Calu3 (cell line): ENCODE measurements around the gene BAIAP3. TPM values are rescaled to one million over a fixed set of nuclear protein-coding genes. Genes with fewer than 3 reads are reported as not detected.

Experiments used
- BruUV-seq: library from RNA; stranded (reverse); fragments of 400-500 nt; replicated peaks from 2 replicates; lab custom pipeline; 2021; lab: Mats Ljungman, UMichigan
- CTCF ChIA-PET: fragments of 300-600 bp; sonication (Branson Sonifier 250); formaldehyde crosslinking; loops from one replicate; lab custom pipeline; 2022; ENCODE audit warnings: antibody characterized with exemption; lab: Charles Lee
- DNase-seq: peaks from one replicate; pipeline ENCODE4 v3.0.0; 2022
- H3K27ac Mint-ChIP-seq: one replicate; pipeline ENCODE4 v1.8.0; 2022; ENCODE audit warnings: mixed read lengths; ENCODE audit not compliant: unreplicated experiment
- H3K27me3 Mint-ChIP-seq: one replicate; pipeline ENCODE4 v1.8.0; 2022; ENCODE audit warnings: mixed read lengths; ENCODE audit not compliant: unreplicated experiment
- H3K36me3 Mint-ChIP-seq: one replicate; pipeline ENCODE4 v1.8.0; 2022; ENCODE audit warnings: mild to moderate bottlenecking, moderate library complexity, mixed read lengths; ENCODE audit not compliant: insufficient read depth, unreplicated experiment
- H3K4me1 Mint-ChIP-seq: one replicate; pipeline ENCODE4 v1.8.0; 2022; ENCODE audit warnings: mild to moderate bottlenecking, low read depth, mixed read lengths; ENCODE audit not compliant: unreplicated experiment
- H3K4me3 Mint-ChIP-seq: one replicate; pipeline ENCODE4 v1.8.0; 2022; ENCODE audit warnings: mild to moderate bottlenecking, low read depth, moderate library complexity, mixed read lengths; ENCODE audit not compliant: unreplicated experiment
- H3K9me3 Mint-ChIP-seq: one replicate; pipeline ENCODE4 v1.8.0; 2022; ENCODE audit warnings: low read depth, mixed read lengths; ENCODE audit not compliant: unreplicated experiment
- intact Hi-C: fragments of 100-400 bp; cut with micrococcal nuclease; formaldehyde crosslinking; loops from one replicate; pipeline ENCODE4 v1.10.0; 2022; ENCODE audit not compliant: unreplicated experiment
- total RNA-seq: library from RNA; stranded (reverse); gene quantifications from 2 replicates; pipeline ENCODE4 v1.2.3, GENCODE V29; 2022
- TF ChIP-seq, protein P1 (sequence below): fragments of 200-600 bp; IDR thresholded peaks from one replicate; pipeline ENCODE4 v1.8.0; 2022; ENCODE audit warnings: antibody characterized with exemption; ENCODE audit not compliant: unreplicated experiment

The BAIAP3 gene
- total RNA-seq, 1 experiment from 2014 or later: 2.4 TPM

DNA sequence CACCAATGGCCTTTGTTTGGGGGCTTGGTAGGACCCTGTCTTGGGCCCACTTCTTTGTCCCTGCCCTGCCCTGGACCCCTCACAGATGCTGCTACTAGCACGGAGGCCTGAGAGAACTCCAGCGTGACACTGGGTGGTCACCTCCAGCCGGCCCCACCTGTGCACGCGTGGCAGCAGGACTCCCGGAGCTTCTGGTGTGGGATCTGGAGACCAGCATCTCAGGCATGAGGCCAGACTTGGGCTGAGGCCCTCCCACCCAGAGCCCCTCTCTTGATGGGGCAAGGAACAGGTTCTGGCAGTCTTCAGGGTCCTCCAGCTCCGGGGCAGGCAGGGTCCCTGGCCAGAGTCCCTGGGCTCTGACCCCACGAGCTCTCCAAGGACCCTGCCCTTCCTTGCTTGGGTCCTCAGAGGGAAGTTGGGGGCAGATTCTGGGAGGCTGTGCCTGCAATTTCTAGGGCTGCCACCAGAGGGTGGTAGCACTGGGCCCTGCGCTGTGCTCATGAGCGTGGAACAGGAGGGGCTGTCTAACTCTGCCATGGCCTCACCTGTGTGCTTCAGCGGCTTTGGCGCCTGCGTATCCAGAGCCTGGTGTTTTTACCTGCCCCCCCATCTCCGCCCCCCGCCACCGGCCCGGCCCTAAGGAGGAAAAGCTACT, 3.1 kb upstream of the BAIAP3 start:
- no peak overlapping the region for H3K4me3 Mint-ChIP-seq
- H3K4me1 Mint-ChIP-seq: peaks cover 8% of the 10 kb centered on the region
- CTCF ChIA-PET: interaction anchor here (0.6 to 1.0 kb wide), 3 partner anchors 85 to 662 kb away, joined by 3 to 4 read pairs (median 3); partner anchors contain the start of gene RHOT2
- H3K9me3 Mint-ChIP-seq: no peaks in the 10 kb centered on the region
- intact Hi-C loops: no loop called here
- no TSS peak for BruUV-seq
- peaks cover 14% of the 10 kb centered on the region for H3K27me3 Mint-ChIP-seq
- TF ChIP-seq, protein P1, sequence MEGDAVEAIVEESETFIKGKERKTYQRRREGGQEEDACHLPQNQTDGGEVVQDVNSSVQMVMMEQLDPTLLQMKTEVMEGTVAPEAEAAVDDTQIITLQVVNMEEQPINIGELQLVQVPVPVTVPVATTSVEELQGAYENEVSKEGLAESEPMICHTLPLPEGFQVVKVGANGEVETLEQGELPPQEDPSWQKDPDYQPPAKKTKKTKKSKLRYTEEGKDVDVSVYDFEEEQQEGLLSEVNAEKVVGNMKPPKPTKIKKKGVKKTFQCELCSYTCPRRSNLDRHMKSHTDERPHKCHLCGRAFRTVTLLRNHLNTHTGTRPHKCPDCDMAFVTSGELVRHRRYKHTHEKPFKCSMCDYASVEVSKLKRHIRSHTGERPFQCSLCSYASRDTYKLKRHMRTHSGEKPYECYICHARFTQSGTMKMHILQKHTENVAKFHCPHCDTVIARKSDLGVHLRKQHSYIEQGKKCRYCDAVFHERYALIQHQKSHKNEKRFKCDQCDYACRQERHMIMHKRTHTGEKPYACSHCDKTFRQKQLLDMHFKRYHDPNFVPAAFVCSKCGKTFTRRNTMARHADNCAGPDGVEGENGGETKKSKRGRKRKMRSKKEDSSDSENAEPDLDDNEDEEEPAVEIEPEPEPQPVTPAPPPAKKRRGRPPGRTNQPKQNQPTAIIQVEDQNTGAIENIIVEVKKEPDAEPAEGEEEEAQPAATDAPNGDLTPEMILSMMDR: peak; percentile 68
- no peak for DNase-seq
- no peak overlapping the region for H3K27ac Mint-ChIP-seq
- peaks cover 33% of the 10 kb centered on the region for H3K36me3 Mint-ChIP-seq

DNA sequence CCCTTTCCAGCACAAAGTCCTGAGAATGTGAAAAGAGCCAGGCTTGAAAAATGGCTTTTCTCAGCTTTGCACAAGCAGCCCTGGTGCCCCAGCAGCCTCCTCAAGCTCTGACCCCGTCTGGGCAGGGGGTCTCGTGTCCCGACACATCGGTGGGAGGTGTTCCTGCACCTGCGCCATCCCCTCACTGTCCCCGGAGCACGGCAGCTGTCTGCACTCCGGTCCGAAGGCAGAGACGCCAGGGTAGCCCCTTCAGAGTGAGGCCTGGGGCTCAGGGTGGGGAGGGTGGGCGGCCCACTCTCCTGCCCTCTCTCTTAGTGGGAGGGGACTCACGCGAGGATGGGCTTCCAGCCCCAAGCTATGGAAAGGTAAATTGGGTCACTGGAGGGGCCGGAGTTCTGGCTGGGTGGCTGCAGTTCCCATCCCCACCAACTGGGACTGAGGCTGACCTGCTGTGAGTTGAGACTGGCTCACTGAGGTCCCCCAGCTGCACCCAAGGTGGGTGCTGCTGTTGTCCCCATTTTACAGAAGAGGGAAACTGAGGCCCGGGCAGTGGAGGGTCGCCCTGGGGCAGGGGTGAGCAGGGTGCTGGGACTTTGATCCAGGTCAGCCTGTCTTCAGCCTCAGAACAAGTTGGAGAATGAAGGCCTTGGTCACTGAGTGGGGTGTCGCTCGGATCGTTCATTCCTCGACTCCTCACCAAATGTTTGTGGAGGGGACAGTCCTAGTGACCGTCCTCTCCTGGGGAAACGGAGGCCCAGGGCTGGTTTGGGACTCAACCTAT, 2.3 kb upstream of the BAIAP3 start:
- peak overlapping the region; percentile 63 for H3K4me3 Mint-ChIP-seq
- intact Hi-C loops: no loop called here
- TF ChIP-seq, protein P1: no peak
- H3K9me3 Mint-ChIP-seq: no peaks in the 10 kb centered on the region
- peaks cover 22% of the 10 kb centered on the region for H3K27me3 Mint-ChIP-seq
- H3K27ac Mint-ChIP-seq: peak overlapping the region; percentile 84
- CTCF ChIA-PET: interaction anchor here (0.6 to 2.0 kb wide), 4 partner anchors 11 to 663 kb away, joined by 3 to 14 read pairs (median 3); partner anchors contain the start of genes GNPTG, RHOT2 and TSR3
- TSS peak; percentile 72 for BruUV-seq
- no peak for DNase-seq
- H3K4me1 Mint-ChIP-seq: peaks cover 8% of the 10 kb centered on the region
- H3K36me3 Mint-ChIP-seq: peaks cover 33% of the 10 kb centered on the region

DNA sequence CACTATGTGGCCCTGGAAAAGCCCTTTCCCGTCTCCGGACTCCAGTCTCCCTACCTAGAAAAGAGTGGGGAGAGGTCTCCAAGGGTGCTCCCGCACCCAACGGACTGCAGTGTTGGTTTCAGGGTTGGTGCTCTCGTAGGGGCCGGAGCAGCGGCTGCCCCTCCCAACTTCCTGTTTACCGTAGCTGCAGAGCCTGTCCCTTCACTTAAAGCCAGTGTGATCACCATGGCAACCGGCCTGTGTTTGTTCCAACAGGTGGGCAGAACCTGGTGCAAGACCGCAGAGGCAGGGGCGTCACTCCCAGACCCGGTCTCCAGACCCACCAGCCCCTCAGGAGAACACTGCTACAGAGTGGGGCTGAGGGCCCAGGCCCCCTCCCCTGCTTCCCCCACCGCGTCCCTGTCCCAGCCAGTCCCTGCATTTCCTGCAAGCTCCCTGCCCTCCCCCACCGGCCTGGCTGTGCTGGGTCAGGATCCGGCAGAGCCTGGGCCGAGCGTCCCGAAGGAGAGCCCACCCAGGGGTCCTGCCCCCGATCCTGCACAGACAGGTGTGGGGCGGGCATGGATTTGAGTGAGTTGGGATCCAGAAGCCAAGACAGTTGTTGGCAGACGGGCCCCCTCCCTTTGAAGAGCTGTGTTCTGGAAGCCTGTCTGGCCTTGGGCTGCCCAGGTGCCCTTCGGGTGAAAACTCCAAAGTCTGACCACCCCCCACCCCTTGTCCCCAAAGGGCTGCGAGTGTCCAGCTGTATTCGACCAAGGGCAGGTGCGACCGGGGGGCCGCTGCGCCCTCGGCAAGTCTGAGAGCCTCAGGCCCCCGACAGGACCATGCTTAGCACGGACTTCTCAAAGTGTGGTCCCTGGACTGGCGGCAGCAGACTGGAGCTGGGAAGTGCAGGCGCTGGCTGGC, 1.5 kb upstream of the BAIAP3 start:
- peak overlapping the region; percentile 63 for H3K4me3 Mint-ChIP-seq
- H3K27me3 Mint-ChIP-seq: peaks cover 30% of the 10 kb centered on the region
- TF ChIP-seq, protein P1: no peak
- H3K36me3 Mint-ChIP-seq: peaks cover 26% of the 10 kb centered on the region
- H3K9me3 Mint-ChIP-seq: no peaks in the 10 kb centered on the region
- peak overlapping the region; percentile 84 for H3K27ac Mint-ChIP-seq
- CTCF ChIA-PET: interaction anchor here (1.1 to 2.0 kb wide), 2 partner anchors 11 to 19 kb away, joined by 3 to 14 read pairs; partner anchors contain the start of genes GNPTG and TSR3
- peak; percentile 93 for DNase-seq
- H3K4me1 Mint-ChIP-seq: peaks cover 8% of the 10 kb centered on the region
- BruUV-seq: no TSS peak
- intact Hi-C loops: no loop called here
